CD8-positive, alpha-beta memory T cell (primary cell): ENCODE measurements around the gene HMCN1. TPM values are rescaled to one million over a fixed set of nuclear protein-coding genes. Genes with fewer than 3 reads are reported as not detected.
A peak's percentile ranks its signal among the peaks of the same experiment; 100 is the strongest.
"Not testable (repeated sequence)": the region's sequence is repeated elsewhere in the genome, so short reads cannot be mapped to it uniquely, and the experiment has no call there.

Experiments used
- CTCF ChIA-PET: fragments of 350-600 bp; sonication (Branson Sonifier 250); formaldehyde crosslinking; loops from one replicate; lab custom pipeline; 2021; ENCODE audit warnings: antibody characterized with exemption; lab: Charles Lee
- POLR2A ChIA-PET: fragments of 350-600 bp; sonication (Branson Sonifier 250); formaldehyde crosslinking; loops from one replicate; lab custom pipeline; 2021; ENCODE audit warnings: antibody characterized with exemption; lab: Charles Lee
- DNase-seq, 5 donors: peaks; one replicate each; pipeline versions ENCODE4 v3.0.0 to v3.0.0-alpha.2; 2020 to 2022; ENCODE audit warnings: mixed read lengths in 1 of 5
- H3K27ac ChIP-seq: one replicate; pipeline ENCODE4 v1.7.0; 2013; ENCODE audit warnings: low read depth, mild to moderate bottlenecking, low read length, moderate library complexity
- H3K27me3 ChIP-seq: 2 replicates; pipeline ENCODE4 v1.7.0; 2013; ENCODE audit warnings: low read length, mild to moderate bottlenecking; ENCODE audit not compliant: insufficient read depth, poor library complexity, severe bottlenecking
- H3K36me3 ChIP-seq: 2 replicates; pipeline ENCODE4 v1.7.0; 2013; ENCODE audit warnings: mild to moderate bottlenecking, low read length, moderate library complexity; ENCODE audit not compliant: insufficient read depth
- H3K4me1 ChIP-seq: 2 replicates; pipeline ENCODE4 v1.7.0; 2013; ENCODE audit warnings: mild to moderate bottlenecking, low read length, moderate library complexity; ENCODE audit not compliant: insufficient read depth
- H3K4me3 ChIP-seq: 2 replicates; pipeline ENCODE4 v1.7.0; 2013; ENCODE audit warnings: mild to moderate bottlenecking, low read length
- H3K9me3 ChIP-seq: 2 replicates; pipeline ENCODE4 v1.7.0; 2013; ENCODE audit warnings: mild to moderate bottlenecking, low read length
- H3K27ac Mint-ChIP-seq, 8 donors: one replicate each; pipeline ENCODE4 v1.8.0; 2020 to 2021; ENCODE audit warnings: mixed read lengths in 8 of 8, mild to moderate bottlenecking in 6 of 8, inconsistent platforms in 3 of 8, moderate library complexity in 3 of 8
- H3K27me3 Mint-ChIP-seq, 2 donors: one replicate each; pipeline ENCODE4 v1.8.0; 2020 to 2021; ENCODE audit warnings: mixed read lengths in 2 of 2, mild to moderate bottlenecking in 1 of 2, moderate library complexity in 1 of 2
- H3K36me3 Mint-ChIP-seq, 3 donors: one replicate each; pipeline ENCODE4 v1.8.0; 2020 to 2021; ENCODE audit warnings: mixed read lengths in 3 of 3, inconsistent platforms in 1 of 3, mild to moderate bottlenecking in 1 of 3
- H3K4me1 Mint-ChIP-seq, 3 donors: one replicate each; pipeline ENCODE4 v1.8.0; 2020 to 2021; ENCODE audit warnings: mixed read lengths in 3 of 3, inconsistent platforms in 1 of 3, mild to moderate bottlenecking in 1 of 3
- H3K4me3 Mint-ChIP-seq, 7 donors: one replicate each; pipeline ENCODE4 v1.8.0; 2020 to 2021; ENCODE audit warnings: mixed read lengths in 7 of 7, mild to moderate bottlenecking in 6 of 7, moderate library complexity in 4 of 7, inconsistent platforms in 2 of 7
- H3K9me3 Mint-ChIP-seq, 5 donors: one replicate each; pipeline ENCODE4 v1.8.0; 2020 to 2022; ENCODE audit warnings: mixed read lengths in 5 of 5, mild to moderate bottlenecking in 3 of 5, moderate library complexity in 2 of 5, inconsistent platforms in 1 of 5
- polyA plus RNA-seq: library from polyadenylated mRNA; unstranded; fragments of 300-500 nt; fragmentation: Illumina TruSeq; gene quantifications from one replicate; pipeline ENCODE4 v1.2.3, GENCODE V29; 2021
- total RNA-seq, 2 experiments: library from RNA; stranded (reverse); gene quantifications; one replicate each; pipeline ENCODE4 v1.2.3, GENCODE V29; 2021

Gene HMCN1
- total and polyA plus RNA-seq, 3 experiments from 2014 or later = 0.02 to 0.04 TPM; not detected in 1

DNA sequence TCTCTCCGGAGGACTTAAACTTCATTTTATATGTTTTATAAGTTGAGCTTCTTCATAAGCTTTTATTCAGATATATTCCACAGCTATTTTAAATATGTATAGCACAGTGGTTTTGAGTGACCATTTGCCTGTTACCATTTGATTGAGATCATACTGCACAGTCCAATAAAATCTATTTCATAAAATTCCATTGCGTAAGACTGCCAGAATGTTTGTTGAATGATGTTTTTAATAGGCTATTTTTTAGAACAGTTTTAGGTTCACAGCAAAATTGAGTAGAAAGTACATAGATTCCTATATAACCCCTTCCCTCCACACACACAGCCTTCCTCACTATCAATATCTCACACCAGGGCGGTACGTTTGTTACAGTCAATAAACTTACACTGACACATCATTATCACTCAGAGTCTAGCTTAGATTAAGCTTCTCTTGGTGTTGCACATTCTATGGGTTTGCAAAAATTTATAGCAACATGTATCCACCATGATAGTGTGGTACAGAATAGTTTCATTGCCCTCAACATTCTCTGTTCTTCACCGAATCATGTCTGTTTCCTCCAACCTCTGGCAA lies 433.0 kb downstream of the HMCN1 start:
- CTCF ChIA-PET = no interaction called here

DNA sequence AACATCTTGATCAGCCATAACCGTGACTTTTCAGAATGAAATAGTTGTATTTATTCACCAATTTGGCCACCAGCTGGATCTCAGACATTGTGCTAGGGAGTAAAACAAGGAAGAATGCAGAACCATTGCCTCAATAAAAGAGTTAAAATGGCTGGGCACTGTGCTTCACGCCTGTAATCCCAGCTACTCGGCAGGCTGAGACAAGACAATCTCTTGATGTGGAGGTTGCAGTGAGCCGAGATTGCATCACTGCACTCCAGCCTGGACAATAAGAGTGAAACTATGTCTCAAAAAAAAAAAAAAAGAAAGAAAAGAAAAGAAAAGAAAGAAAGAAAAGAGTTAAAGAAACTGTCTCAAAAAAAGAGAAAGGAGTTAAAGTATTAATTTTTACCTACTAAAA lies 441.4 kb downstream of the HMCN1 start:
- H3K9me3 Mint-ChIP-seq = peaks cover 0 to 2% (median 0%) of the 10 kb centered on the region in 5 donors
- Histone ChIP-seq H3K27me3 (no peaks in the 10 kb centered on the region), H3K9me3 (no peaks in the 10 kb centered on the region), H3K27ac (no peak overlapping the region), H3K36me3 (no peaks in the 10 kb centered on the region), H3K4me1 (no peaks in the 10 kb centered on the region), H3K4me3 (no peak overlapping the region)
- POLR2A ChIA-PET = no interaction called here
- peaks cover 1 to 4% of the 10 kb centered on the region in 2 donors for H3K27me3 Mint-ChIP-seq
- no peaks in the 10 kb centered on the region for H3K4me1 Mint-ChIP-seq
- H3K4me3 Mint-ChIP-seq = no peak overlapping the region
- H3K36me3 Mint-ChIP-seq = no peaks in the 10 kb centered on the region
- no peak overlapping the region for H3K27ac Mint-ChIP-seq
- no peak for DNase-seq
- CTCF ChIA-PET = no interaction called here

More for the DNA sequence above, 433.0 kb downstream of the HMCN1 start:
- H3K9me3 Mint-ChIP-seq = peaks cover 0 to 3% (median 0%) of the 10 kb centered on the region in 5 donors
- POLR2A ChIA-PET = no interaction called here
- no peak overlapping the region for H3K4me3 Mint-ChIP-seq
- Histone ChIP-seq H3K27me3 (no peaks in the 10 kb centered on the region), H3K9me3 (no peaks in the 10 kb centered on the region), H3K27ac (no peak overlapping the region), H3K4me1 (no peaks in the 10 kb centered on the region), H3K36me3 (no peaks in the 10 kb centered on the region), H3K4me3 (no peak overlapping the region)
- no peak for DNase-seq
- no peak overlapping the region for H3K27ac Mint-ChIP-seq
- peaks cover 6 to 14% of the 10 kb centered on the region in 2 donors for H3K27me3 Mint-ChIP-seq
- no peaks in the 10 kb centered on the region for H3K36me3 Mint-ChIP-seq
- no peaks in the 10 kb centered on the region for H3K4me1 Mint-ChIP-seq

DNA sequence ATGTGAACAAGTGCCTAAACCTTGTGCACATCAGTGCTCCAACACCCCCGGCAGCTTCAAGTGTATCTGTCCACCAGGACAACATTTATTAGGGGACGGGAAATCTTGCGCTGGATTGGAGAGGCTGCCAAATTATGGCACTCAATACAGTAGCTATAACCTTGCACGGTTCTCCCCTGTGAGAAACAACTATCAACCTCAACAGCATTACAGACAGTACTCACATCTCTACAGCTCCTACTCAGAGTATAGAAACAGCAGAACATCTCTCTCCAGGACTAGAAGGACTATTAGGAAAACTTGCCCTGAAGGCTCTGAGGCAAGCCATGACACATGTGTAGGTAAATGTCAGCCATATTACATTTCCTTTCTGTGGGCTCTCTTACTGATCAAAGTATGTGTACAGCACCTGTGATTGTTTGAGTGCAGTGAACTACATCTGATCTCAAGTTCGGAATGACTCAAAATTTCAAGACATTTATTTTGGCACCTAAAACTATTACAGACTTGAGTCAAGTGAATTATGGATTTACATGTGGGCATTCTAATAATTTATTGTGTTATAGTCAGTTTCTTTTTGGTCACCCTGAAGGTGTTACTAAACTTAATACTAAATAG lies 444.3 kb downstream of the HMCN1 start:
- Histone ChIP-seq H3K4me1 (no peaks in the 10 kb centered on the region), H3K27ac (no peak overlapping the region), H3K36me3 (no peaks in the 10 kb centered on the region), H3K9me3 (no peaks in the 10 kb centered on the region), H3K4me3 (no peak overlapping the region), H3K27me3 (no peaks in the 10 kb centered on the region)
- no peak for DNase-seq
- CTCF ChIA-PET = no interaction called here
- Mint-ChIP-seq H3K4me1 (peaks cover 0 to under 1% (median 0%) of the 10 kb centered on the region in 3 donors), H3K27ac (no peak overlapping the region), H3K9me3 (peaks cover 0 to 2% (median 0%) of the 10 kb centered on the region in 5 donors), H3K27me3 (peaks cover 0 to 1% of the 10 kb centered on the region in 2 donors), H3K36me3 (no peaks in the 10 kb centered on the region), H3K4me3 (no peak overlapping the region)
- POLR2A ChIA-PET = no interaction called here

DNA sequence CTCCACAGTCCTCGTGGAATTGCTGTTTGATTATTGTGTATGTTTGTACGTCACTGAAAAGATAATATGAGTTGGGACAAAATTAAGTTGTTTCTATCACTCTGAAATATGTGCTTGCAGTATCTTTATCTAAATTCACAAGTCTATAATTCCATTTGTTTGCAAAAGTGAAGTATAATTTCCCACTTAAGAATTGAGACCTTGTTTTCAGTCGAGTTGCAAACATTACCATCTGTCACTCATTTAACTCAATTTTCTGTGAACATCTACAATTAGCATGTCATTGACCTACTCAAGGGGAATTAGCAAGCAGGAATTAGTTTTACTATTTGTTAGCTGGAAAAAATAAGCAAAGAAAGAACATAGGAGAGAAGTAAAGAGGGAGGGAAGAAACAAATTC lies 445.0 kb downstream of the HMCN1 start:
- no peaks in the 10 kb centered on the region for H3K4me1 ChIP-seq
- Mint-ChIP-seq H3K4me3 (no peak overlapping the region), H3K27me3 (peaks cover 0 to 1% of the 10 kb centered on the region in 2 donors), H3K4me1 (peaks cover 0 to 7% (median 4%) of the 10 kb centered on the region in 3 donors), H3K9me3 (peaks cover 0 to 2% (median 0%) of the 10 kb centered on the region in 5 donors), H3K36me3 (no peaks in the 10 kb centered on the region), H3K27ac (no peak overlapping the region)
- H3K4me3 ChIP-seq = no peak overlapping the region
- POLR2A ChIA-PET = no interaction called here
- no peak overlapping the region for H3K27ac ChIP-seq
- H3K9me3 ChIP-seq = no peaks in the 10 kb centered on the region
- H3K27me3 ChIP-seq = no peaks in the 10 kb centered on the region
- CTCF ChIA-PET = no interaction called here
- no peaks in the 10 kb centered on the region for H3K36me3 ChIP-seq
- DNase-seq = no peak

DNA sequence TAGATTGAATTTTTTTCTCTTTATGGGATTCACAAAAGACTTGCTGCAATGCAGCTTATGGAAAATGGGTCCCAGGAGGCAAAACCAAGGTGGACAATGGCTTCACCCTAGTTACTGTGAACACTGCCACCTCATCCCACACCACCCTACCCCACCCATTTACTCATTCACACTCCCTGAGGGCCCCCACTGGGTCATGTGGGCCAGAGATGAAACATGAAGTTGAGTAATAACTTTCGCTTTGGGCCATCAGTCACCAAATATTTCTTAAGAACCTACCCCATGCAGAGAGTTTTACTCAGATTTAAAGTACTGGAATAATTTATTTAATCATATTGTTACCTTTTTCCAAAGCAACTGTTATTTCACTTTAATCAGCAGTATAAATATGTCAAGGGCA lies 449.0 kb downstream of the HMCN1 start:
- Histone ChIP-seq H3K36me3 (no peaks in the 10 kb centered on the region), H3K4me1 (no peaks in the 10 kb centered on the region), H3K27ac (no peak overlapping the region), H3K27me3 (no peaks in the 10 kb centered on the region), H3K4me3 (no peak overlapping the region), H3K9me3 (no peaks in the 10 kb centered on the region)
- no peak for DNase-seq
- H3K9me3 Mint-ChIP-seq = peaks cover 0 to 3% (median 0%) of the 10 kb centered on the region in 5 donors
- H3K4me3 Mint-ChIP-seq = no peak overlapping the region
- ChIA-PET CTCF (no interaction called here), POLR2A (no interaction called here)
- no peak overlapping the region for H3K27ac Mint-ChIP-seq
- H3K27me3 Mint-ChIP-seq = no peaks in the 10 kb centered on the region
- peaks cover 0 to 8% (median 5%) of the 10 kb centered on the region in 3 donors for H3K4me1 Mint-ChIP-seq
- no peaks in the 10 kb centered on the region for H3K36me3 Mint-ChIP-seq

DNA sequence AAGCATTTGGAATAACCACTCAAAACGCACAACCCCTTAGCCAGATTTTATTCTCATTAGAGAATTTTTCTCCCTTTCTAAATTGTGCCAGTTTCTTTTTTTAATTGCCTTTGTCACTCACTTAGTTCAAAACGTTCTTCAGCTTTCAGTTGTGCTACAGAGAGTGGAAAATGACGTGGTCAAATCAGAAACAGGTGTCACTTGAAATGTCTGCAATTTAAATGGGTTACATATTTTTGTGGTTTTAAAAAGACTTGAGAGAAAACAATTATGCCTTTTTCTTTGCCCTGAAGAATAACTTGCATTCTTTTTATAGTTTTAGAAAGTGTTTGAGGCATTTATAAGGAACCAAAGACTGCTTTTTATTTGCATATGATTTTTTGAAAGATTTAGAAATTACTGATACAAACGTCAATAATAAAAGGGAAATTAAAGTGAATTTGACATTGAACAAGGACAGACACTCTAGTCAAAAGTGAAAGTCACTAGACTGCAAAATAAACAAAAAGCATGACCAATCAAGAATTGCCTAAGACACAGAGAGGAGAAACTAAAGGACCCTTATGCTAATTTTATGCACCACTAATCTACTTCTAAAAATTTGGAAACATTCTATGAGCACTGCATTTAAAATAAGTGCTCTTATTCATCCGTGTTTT lies 449.9 kb downstream of the HMCN1 start:
- Mint-ChIP-seq H3K27ac (no peak overlapping the region), H3K36me3 (no peaks in the 10 kb centered on the region), H3K27me3 (no peaks in the 10 kb centered on the region), H3K9me3 (peaks cover 0 to 3% (median 0%) of the 10 kb centered on the region in 5 donors), H3K4me1 (peaks cover 0 to 8% (median 5%) of the 10 kb centered on the region in 3 donors), H3K4me3 (peak overlapping the region in 1 of 7 donors; percentile 3)
- Histone ChIP-seq H3K4me1 (no peaks in the 10 kb centered on the region), H3K27ac (no peak overlapping the region), H3K36me3 (no peaks in the 10 kb centered on the region), H3K27me3 (no peaks in the 10 kb centered on the region), H3K9me3 (no peaks in the 10 kb centered on the region), H3K4me3 (no peak overlapping the region)
- ChIA-PET CTCF (no interaction called here), POLR2A (no interaction called here)
- DNase-seq = no peak

DNA sequence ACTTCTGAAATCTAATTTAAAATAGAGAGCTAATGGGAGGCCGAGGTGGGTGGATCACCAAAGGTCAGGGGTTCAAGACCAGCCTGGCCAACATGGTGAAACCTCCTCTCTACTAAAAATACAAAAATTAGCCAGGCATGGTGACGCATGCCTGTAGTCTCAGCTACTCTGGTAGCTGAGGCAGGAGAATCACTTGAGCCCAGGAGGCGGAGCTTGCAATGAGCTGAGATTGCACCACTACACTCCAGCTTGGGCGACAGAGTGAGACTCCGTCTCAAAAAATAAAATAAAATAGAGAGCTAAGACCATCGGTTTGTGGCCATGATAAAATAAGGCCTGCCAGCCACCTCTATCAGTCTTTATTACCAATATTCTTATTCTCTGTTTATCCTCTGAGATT lies 452.1 kb downstream of the HMCN1 start:
- H3K27ac Mint-ChIP-seq, H3K4me1 Mint-ChIP-seq, H3K4me1 ChIP-seq, H3K27me3 Mint-ChIP-seq, DNase-seq, H3K36me3 Mint-ChIP-seq, H3K9me3 ChIP-seq, H3K4me3 Mint-ChIP-seq, H3K9me3 Mint-ChIP-seq, H3K27ac ChIP-seq, H3K27me3 ChIP-seq, H3K36me3 ChIP-seq, H3K4me3 ChIP-seq, CTCF ChIA-PET, POLR2A ChIA-PET: not testable (repeated sequence)

DNA sequence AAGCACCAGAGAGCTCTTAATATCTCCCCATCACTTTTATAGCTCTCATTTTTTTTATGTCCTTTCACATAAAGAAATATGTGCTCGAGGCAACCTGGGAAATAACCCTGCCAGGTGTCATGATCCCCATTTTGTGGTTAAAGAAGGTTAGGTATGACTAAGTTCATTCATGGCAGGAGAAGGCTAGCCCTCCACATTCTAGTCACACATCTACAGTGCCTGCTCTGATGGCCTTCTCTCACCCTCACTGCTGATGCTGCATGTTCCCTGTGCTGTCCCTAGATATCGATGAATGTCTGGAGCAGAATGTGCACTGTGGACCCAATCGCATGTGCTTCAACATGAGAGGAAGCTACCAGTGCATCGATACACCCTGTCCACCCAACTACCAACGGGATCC lies 453.4 kb downstream of the HMCN1 start:
- Histone ChIP-seq H3K36me3 (no peaks in the 10 kb centered on the region), H3K27me3 (no peaks in the 10 kb centered on the region), H3K4me1 (no peaks in the 10 kb centered on the region), H3K9me3 (no peaks in the 10 kb centered on the region), H3K27ac (no peak overlapping the region), H3K4me3 (no peak overlapping the region)
- H3K4me3 Mint-ChIP-seq = no peak overlapping the region
- ChIA-PET CTCF (no interaction called here), POLR2A (no interaction called here)
- H3K27ac Mint-ChIP-seq = no peak overlapping the region
- no peaks in the 10 kb centered on the region for H3K36me3 Mint-ChIP-seq
- peaks cover 0 to 8% (median 5%) of the 10 kb centered on the region in 3 donors for H3K4me1 Mint-ChIP-seq
- H3K9me3 Mint-ChIP-seq = peaks cover 0 to 3% (median 0%) of the 10 kb centered on the region in 5 donors
- no peak for DNase-seq
- peaks cover 0 to 3% of the 10 kb centered on the region in 2 donors for H3K27me3 Mint-ChIP-seq
